ENCODE results near the gene ERVMER34-1. TPM values are rescaled to one million over a fixed set of nuclear protein-coding genes. Genes with fewer than 3 reads are reported as not detected.

ERVMER34-1 gene
- total RNA-seq (2014; rRNA removed; shearing (Covaris generic); ENCODE audit: low replicate concordance), result not detected in 2 replicates

GRCh38 chr4:52750819-52751486 lies at the start of gene ERVMER34-1:
TSS of gene ERVMER34-1 (minus strand) at chr4:52751425. CDS start at chr4:52745520, 5,905 bp downstream.
- Histone ChIP-seq H3K36me3 (ENCODE audit: insufficient read depth, low read length) (no peaks in the 10 kb centered on the region), H3K4me3 (ENCODE audit: low read length) (no peak within 1 kb of the TSS)
- DNase-seq, result no peak

GRCh38 chr4:52799813-52800212 lies 48.6 kb upstream of the ERVMER34-1 start:
- no peaks in the 10 kb centered on the region for H3K36me3 ChIP-seq (ENCODE audit: insufficient read depth, low read length)
- no peak for DNase-seq
- H3K9me2 ChIP-seq (replicated peaks; ENCODE audit: insufficient read depth, low read length), result no peaks in the 10 kb centered on the region
- no peaks in the 10 kb centered on the region for H4K20me1 ChIP-seq (ENCODE audit: insufficient read depth, low read depth, low read length)
- H2AFZ ChIP-seq (ENCODE audit: low read length), result no peak overlapping the region
- no peak overlapping the region for H3K27ac ChIP-seq (ENCODE audit: low read length)
- no peaks in the 10 kb centered on the region for H3K9me3 ChIP-seq (ENCODE audit: low read length)
- no peak overlapping the region for H3K4me3 ChIP-seq (ENCODE audit: low read length)
- peaks cover 3% of the 10 kb centered on the region; the same call in 1 of the 2 replicates for H3K27me3 ChIP-seq (ENCODE audit: low read length)
- H3K4me2 ChIP-seq (ENCODE audit: low read depth, low read length, poor library complexity, severe bottlenecking), result no peak overlapping the region
- peaks cover 4% of the 10 kb centered on the region for H3K4me1 ChIP-seq (ENCODE audit: low read length)
- H3K79me2 ChIP-seq (ENCODE audit: low read length), result no peaks in the 10 kb centered on the region
- H3K9ac ChIP-seq (ENCODE audit: low read length), result no peak overlapping the region

More at GRCh38 chr4:52750819-52751486, at the start of gene ERVMER34-1:
- Histone ChIP-seq H3K79me2 (ENCODE audit: low read length) (no peaks in the 10 kb centered on the region), H3K4me1 (ENCODE audit: low read length) (peaks cover 12% of the 10 kb centered on the region), H3K27me3 (ENCODE audit: low read length) (no peaks in the 10 kb centered on the region), H3K9ac (ENCODE audit: low read length) (no peak within 1 kb of the TSS), H3K9me2 (replicated peaks; ENCODE audit: insufficient read depth, low read length) (no peaks in the 10 kb centered on the region), H4K20me1 (ENCODE audit: insufficient read depth, low read depth, low read length) (no peaks in the 10 kb centered on the region), H3K27ac (ENCODE audit: low read length) (no peak within 1 kb of the TSS), H2AFZ (ENCODE audit: low read length) (no peak within 1 kb of the TSS), H3K4me2 (ENCODE audit: low read depth, low read length, poor library complexity, severe bottlenecking) (no peak within 1 kb of the TSS), H3K9me3 (ENCODE audit: low read length) (no peaks in the 10 kb centered on the region)

GRCh38 chr4:52795533-52795932 lies 44.3 kb upstream of the ERVMER34-1 start:
- no peak for DNase-seq
- no peaks in the 10 kb centered on the region for H3K9me2 ChIP-seq (replicated peaks; ENCODE audit: insufficient read depth, low read length)
- no peaks in the 10 kb centered on the region for H3K9me3 ChIP-seq (ENCODE audit: low read length)
- no peak overlapping the region for H3K4me2 ChIP-seq (ENCODE audit: low read depth, low read length, poor library complexity, severe bottlenecking)
- H3K79me2 ChIP-seq (ENCODE audit: low read length), result no peaks in the 10 kb centered on the region
- no peak overlapping the region for H3K9ac ChIP-seq (ENCODE audit: low read length)
- peaks cover under 1% of the 10 kb centered on the region; the same call in 1 of the 2 replicates for H3K27me3 ChIP-seq (ENCODE audit: low read length)
- H3K27ac ChIP-seq (ENCODE audit: low read length), result no peak overlapping the region
- H2AFZ ChIP-seq (ENCODE audit: low read length), result no peak overlapping the region
- H3K4me3 ChIP-seq (ENCODE audit: low read length), result no peak overlapping the region
- H3K4me1 ChIP-seq (ENCODE audit: low read length), result peaks cover 4% of the 10 kb centered on the region
- no peaks in the 10 kb centered on the region for H4K20me1 ChIP-seq (ENCODE audit: insufficient read depth, low read depth, low read length)
- H3K36me3 ChIP-seq (ENCODE audit: insufficient read depth, low read length), result no peaks in the 10 kb centered on the region

GRCh38 chr4:52791936-52792335 lies 40.7 kb upstream of the ERVMER34-1 start:
- Histone ChIP-seq H3K9ac (ENCODE audit: low read length) (no peak overlapping the region), H3K36me3 (ENCODE audit: insufficient read depth, low read length) (no peaks in the 10 kb centered on the region), H3K9me3 (ENCODE audit: low read length) (no peaks in the 10 kb centered on the region), H3K27me3 (ENCODE audit: low read length) (no peaks in the 10 kb centered on the region), H3K27ac (ENCODE audit: low read length) (no peak overlapping the region), H2AFZ (ENCODE audit: low read length) (no peak overlapping the region), H3K4me1 (ENCODE audit: low read length) (no peaks in the 10 kb centered on the region), H4K20me1 (ENCODE audit: insufficient read depth, low read depth, low read length) (no peaks in the 10 kb centered on the region), H3K9me2 (replicated peaks; ENCODE audit: insufficient read depth, low read length) (no peaks in the 10 kb centered on the region), H3K79me2 (ENCODE audit: low read length) (no peaks in the 10 kb centered on the region), H3K4me2 (ENCODE audit: low read depth, low read length, poor library complexity, severe bottlenecking) (no peak overlapping the region), H3K4me3 (ENCODE audit: low read length) (no peak overlapping the region)
- no peak for DNase-seq

GRCh38 chr4:52789774-52790173 lies 38.5 kb upstream of the ERVMER34-1 start:
- Histone ChIP-seq H2AFZ (ENCODE audit: low read length) (no peak overlapping the region), H3K79me2 (ENCODE audit: low read length) (no peaks in the 10 kb centered on the region)

GRCh38 chr4:52788806-52789205 lies 37.6 kb upstream of the ERVMER34-1 start:
- Histone ChIP-seq H3K4me1 (ENCODE audit: low read length) (no peaks in the 10 kb centered on the region), H3K36me3 (ENCODE audit: insufficient read depth, low read length) (no peaks in the 10 kb centered on the region), H3K9ac (ENCODE audit: low read length) (no peak overlapping the region), H3K9me2 (replicated peaks; ENCODE audit: insufficient read depth, low read length) (no peaks in the 10 kb centered on the region), H4K20me1 (ENCODE audit: insufficient read depth, low read depth, low read length) (no peaks in the 10 kb centered on the region), H3K4me2 (ENCODE audit: low read depth, low read length, poor library complexity, severe bottlenecking) (no peak overlapping the region), H3K27me3 (ENCODE audit: low read length) (no peaks in the 10 kb centered on the region), H3K4me3 (ENCODE audit: low read length) (no peak overlapping the region), H3K27ac (ENCODE audit: low read length) (no peak overlapping the region), H3K79me2 (ENCODE audit: low read length) (no peaks in the 10 kb centered on the region), H3K9me3 (ENCODE audit: low read length) (no peaks in the 10 kb centered on the region), H2AFZ (ENCODE audit: low read length) (no peak overlapping the region)
- no peak for DNase-seq

More at GRCh38 chr4:52789774-52790173, 38.5 kb upstream of the ERVMER34-1 start:
- Histone ChIP-seq H3K9me3 (ENCODE audit: low read length) (no peaks in the 10 kb centered on the region), H3K27me3 (ENCODE audit: low read length) (no peaks in the 10 kb centered on the region), H4K20me1 (ENCODE audit: insufficient read depth, low read depth, low read length) (no peaks in the 10 kb centered on the region), H3K4me1 (ENCODE audit: low read length) (no peaks in the 10 kb centered on the region), H3K27ac (ENCODE audit: low read length) (no peak overlapping the region), H3K36me3 (ENCODE audit: insufficient read depth, low read length) (no peaks in the 10 kb centered on the region), H3K4me3 (ENCODE audit: low read length) (no peak overlapping the region), H3K9me2 (replicated peaks; ENCODE audit: insufficient read depth, low read length) (no peaks in the 10 kb centered on the region), H3K4me2 (ENCODE audit: low read depth, low read length, poor library complexity, severe bottlenecking) (no peak overlapping the region), H3K9ac (ENCODE audit: low read length) (no peak overlapping the region)
- DNase-seq, result no peak

- H3K9ac ChIP-seq (ENCODE audit: low read length), result no peak overlapping the region
- no peaks in the 10 kb centered on the region for H3K79me2 ChIP-seq (ENCODE audit: low read length)
- no peak overlapping the region for H3K4me2 ChIP-seq (ENCODE audit: low read depth, low read length, poor library complexity, severe bottlenecking)
- H3K27me3 ChIP-seq (ENCODE audit: low read length), result no peaks in the 10 kb centered on the region
- no peaks in the 10 kb centered on the region for H4K20me1 ChIP-seq (ENCODE audit: insufficient read depth, low read depth, low read length)
- no peak for DNase-seq
- H3K9me2 ChIP-seq (replicated peaks; ENCODE audit: insufficient read depth, low read length), result no peaks in the 10 kb centered on the region
- no peaks in the 10 kb centered on the region for H3K4me1 ChIP-seq (ENCODE audit: low read length)
- H3K4me3 ChIP-seq (ENCODE audit: low read length), result no peak overlapping the region
- no peaks in the 10 kb centered on the region for H3K36me3 ChIP-seq (ENCODE audit: insufficient read depth, low read length)
- no peak overlapping the region for H3K27ac ChIP-seq (ENCODE audit: low read length)
- H3K9me3 ChIP-seq (ENCODE audit: low read length), result no peaks in the 10 kb centered on the region
- no peak overlapping the region for H2AFZ ChIP-seq (ENCODE audit: low read length)
These were observed 31.8 kb upstream of the ERVMER34-1 start for GRCh38 chr4:52783069-52783468.

GRCh38 chr4:52780617-52781354 lies 29.6 kb upstream of the ERVMER34-1 start:
- H3K27me3 ChIP-seq (ENCODE audit: low read length), result no peaks in the 10 kb centered on the region
- H3K4me2 ChIP-seq (ENCODE audit: low read depth, low read length, poor library complexity, severe bottlenecking), result no peak overlapping the region
- no peaks in the 10 kb centered on the region for H3K36me3 ChIP-seq (ENCODE audit: insufficient read depth, low read length)
- no peaks in the 10 kb centered on the region for H3K9me2 ChIP-seq (replicated peaks; ENCODE audit: insufficient read depth, low read length)
- H3K9me3 ChIP-seq (ENCODE audit: low read length), result no peaks in the 10 kb centered on the region
- no peak overlapping the region for H3K27ac ChIP-seq (ENCODE audit: low read length)
- no peak overlapping the region for H3K4me3 ChIP-seq (ENCODE audit: low read length)
- H3K4me1 ChIP-seq (ENCODE audit: low read length), result no peaks in the 10 kb centered on the region
- no peaks in the 10 kb centered on the region for H3K79me2 ChIP-seq (ENCODE audit: low read length)
- no peak overlapping the region for H3K9ac ChIP-seq (ENCODE audit: low read length)
- H4K20me1 ChIP-seq (ENCODE audit: insufficient read depth, low read depth, low read length), result no peaks in the 10 kb centered on the region
- H2AFZ ChIP-seq (ENCODE audit: low read length), result no peak overlapping the region
- DNase-seq, result peak; percentile 50
